ENCODE data around the gene TMBIM6. TPM values are rescaled to one million over a fixed set of nuclear protein-coding genes. Genes with fewer than 3 reads are reported as not detected.

Gene TMBIM6
- total and polyA plus RNA-seq, 7 donors: 93.7 to 384 (median 201) TPM

- Histone ChIP-seq H3K27ac (no peak overlapping the region), H3K27me3 (no peaks in the 10 kb centered on the region), H3K4me3 (no peak overlapping the region), H3K4me1 (no peaks in the 10 kb centered on the region), H3K36me3 (peaks cover 8 to 72% (median 34%) of the 10 kb centered on the region in 4 donors), H3K9me3 (no peaks in the 10 kb centered on the region)
- intact Hi-C loops (cut with DNase I): no loop called here
- DNase-seq: peak; percentile 54
- 93 to 94% methylated on average over 17 of the region's 17 CpGs for WGBS, 2 donors
- TF ChIP-seq POLR2A (IDR thresholded peaks at IDR 0.05) (no peak), EP300 (IDR thresholded peaks at IDR 0.05) (no peak), POLR2AphosphoS5 (IDR thresholded peaks at IDR 0.05) (no peak), CTCF (IDR thresholded peaks at IDR 0.05) (no peak)
These were observed 55.5 kb downstream of the TMBIM6 start for GRCh38 chr12:49796606-49797448.

- Histone ChIP-seq H3K9me3 (no peaks in the 10 kb centered on the region), H3K27me3 (no peaks in the 10 kb centered on the region), H3K4me3 (no peak overlapping the region), H3K4me1 (no peaks in the 10 kb centered on the region), H3K27ac (no peak overlapping the region), H3K36me3 (peaks cover 8 to 72% (median 35%) of the 10 kb centered on the region in 4 donors)
- 82 to 86% methylated on average over 2 of the region's 2 CpGs for WGBS, 2 donors
- intact Hi-C loops (cut with DNase I): no loop called here
- no peak for DNase-seq
- no peak for TF ChIP-seq POLR2A (IDR thresholded peaks at IDR 0.05)
- no peak for TF ChIP-seq CTCF (IDR thresholded peaks at IDR 0.05)
- no peak for TF ChIP-seq EP300 (IDR thresholded peaks at IDR 0.05)
- no peak for TF ChIP-seq POLR2AphosphoS5 (IDR thresholded peaks at IDR 0.05)
These were observed 56.1 kb downstream of the TMBIM6 start for GRCh38 chr12:49797449-49797776.

- no peak for DNase-seq
- H3K9me3 ChIP-seq: no peaks in the 10 kb centered on the region
- no peaks in the 10 kb centered on the region for H3K27me3 ChIP-seq
- no peaks in the 10 kb centered on the region for H3K4me1 ChIP-seq
- intact Hi-C loops (cut with DNase I): no loop called here
- H3K36me3 ChIP-seq: peaks cover 8 to 77% (median 40%) of the 10 kb centered on the region in 4 donors
- TF ChIP-seq POLR2AphosphoS5 (IDR thresholded peaks at IDR 0.05): no peak
- no peak for TF ChIP-seq POLR2A (IDR thresholded peaks at IDR 0.05)
- no peak for TF ChIP-seq EP300 (IDR thresholded peaks at IDR 0.05)
- TF ChIP-seq CTCF (IDR thresholded peaks at IDR 0.05): no peak
- no peak overlapping the region for H3K27ac ChIP-seq
- WGBS, 2 donors: 88 to 89% methylated on average over 7 of the region's 7 CpGs
- H3K4me3 ChIP-seq: no peak overlapping the region
These were observed 56.9 kb downstream of the TMBIM6 start for GRCh38 chr12:49798248-49798647.

GRCh38 chr12:49798934-49799333, 57.6 kb downstream of the TMBIM6 start:
- intact Hi-C loops (cut with DNase I): no loop called here
- Histone ChIP-seq H3K36me3 (peaks cover 8 to 84% (median 43%) of the 10 kb centered on the region in 4 donors), H3K4me1 (no peaks in the 10 kb centered on the region), H3K9me3 (no peaks in the 10 kb centered on the region), H3K27ac (no peak overlapping the region), H3K27me3 (no peaks in the 10 kb centered on the region), H3K4me3 (no peak overlapping the region)
- TF ChIP-seq POLR2A (IDR thresholded peaks at IDR 0.05): no peak
- TF ChIP-seq POLR2AphosphoS5 (IDR thresholded peaks at IDR 0.05): no peak
- TF ChIP-seq EP300 (IDR thresholded peaks at IDR 0.05): no peak
- TF ChIP-seq CTCF (IDR thresholded peaks at IDR 0.05): no peak
- DNase-seq: no peak
- WGBS, 2 donors: 86 to 89% methylated on average over 2 of the region's 2 CpGs
